K562 (cell line): Measurements from ENCODE around the gene CCNDBP1. TPM values are rescaled to one million over a fixed set of nuclear protein-coding genes. Genes with fewer than 3 reads are reported as not detected.

Experiments
- ATAC-seq: fragments of 200-7000 bp; cut with Tn5 transposase; 3 replicates; pipeline ENCODE4 v1.9.1; 2020; ENCODE audit warnings: moderate library complexity
- BruUV-seq: library from RNA; stranded (reverse); fragments of 400-500 nt; replicated peaks from 2 replicates; lab custom pipeline; 2021; lab: Mats Ljungman, UMichigan
- CTCF ChIA-PET: fragments of 300-600 bp; formaldehyde crosslinking; extraction: SDS; loops from one replicate; lab custom pipeline; 2021; ENCODE audit warnings: low intra/inter-chr PET ratio; lab: Yijun Ruan, JAX
- POLR2A ChIA-PET: fragments of 300-600, 350-650 bp; sonication (Branson Sonifier 250); formaldehyde crosslinking; extraction: SDS; loops from one replicate; lab custom pipeline; 2021; ENCODE audit warnings: antibody characterized with exemption, inconsistent platforms; lab: Yijun Ruan, JAX
- DNase-seq, 4 experiments: peaks; one replicate each; pipeline versions ENCODE4 v3.0.0 to v3.0.0-alpha.2; 2011 to 2018; ENCODE audit warnings: low spot score in 3 of 4, mixed read lengths in 3 of 4; ENCODE audit errors: extremely low read depth in 1 of 4
- FAIRE-seq: peaks from 2 replicates; lab custom pipeline; 2011; peaks lifted over from hg19 to GRCh38; lab: Jason Lieb, UNC
- H2AFZ ChIP-seq: 2 replicates; pipeline ENCODE4 v1.6.0; 2011; ENCODE audit warnings: low read depth, low read length, control low read depth, inconsistent platforms
- H3K27ac ChIP-seq: fragments of 200-600 bp; 3 replicates; pipeline ENCODE4 v1.8.0; 2011; ENCODE audit warnings: low read depth, mild to moderate bottlenecking, control low read depth, inconsistent platforms, low read length, moderate library complexity, mixed read lengths; ENCODE audit errors: extremely low read depth
- H3K27me3 ChIP-seq, 2 experiments: fragments of 300-600 bp in 1 of 2; 2 replicates in 1 of 2; 3 replicates in 1 of 2; pipeline versions ENCODE4 v1.6.0 to v1.8.0; 2011; ENCODE audit warnings: inconsistent platforms in 2 of 2, low read length in 2 of 2, mild to moderate bottlenecking in 1 of 2, mixed read lengths in 1 of 2, moderate library complexity in 1 of 2; ENCODE audit not compliant: control insufficient read depth in 2 of 2, insufficient read depth in 2 of 2
- H3K36me3 ChIP-seq: fragments of 300-600 bp; 3 replicates; pipeline ENCODE4 v1.8.0; 2011; ENCODE audit warnings: mild to moderate bottlenecking, low read length, inconsistent platforms; ENCODE audit not compliant: control insufficient read depth, insufficient read depth
- H3K4me1 ChIP-seq, 2 experiments: fragments of 200-600 bp in 1 of 2; replicated peaks in 1 of 2; 2 replicates in 1 of 2; 3 replicates in 1 of 2; pipeline versions ENCODE4 v1.5.1 to v1.8.0; 2011; ENCODE audit warnings: inconsistent platforms in 2 of 2, low read length in 2 of 2, mild to moderate bottlenecking in 1 of 2, mixed read lengths in 1 of 2, moderate library complexity in 1 of 2; ENCODE audit not compliant: control insufficient read depth in 2 of 2, insufficient read depth in 2 of 2
- H3K4me2 ChIP-seq: 2 replicates; pipeline ENCODE4 v1.6.1; 2011; ENCODE audit warnings: low read length, control low read depth, inconsistent platforms, mixed read lengths; ENCODE audit not compliant: insufficient read depth
- H3K4me3 ChIP-seq: fragments of 200-600 bp; sonication (generic), shearing (Covaris generic); 2 replicates; pipeline ENCODE4 v1.5.1; 2016; ENCODE audit warnings: control low read depth, inconsistent platforms
- H3K79me2 ChIP-seq: fragments of 200-600 bp; 3 replicates; pipeline ENCODE4 v1.8.0; 2011; ENCODE audit warnings: low read length, inconsistent platforms; ENCODE audit not compliant: control insufficient read depth, insufficient read depth
- H3K9ac ChIP-seq, 2 experiments: 2 replicates each; pipeline versions ENCODE4 v1.6.0 to v1.6.1; 2011; ENCODE audit warnings: low read depth in 2 of 2, low read length in 2 of 2, control low read depth in 1 of 2, inconsistent platforms in 1 of 2, mild to moderate bottlenecking in 1 of 2, mixed read lengths in 1 of 2; ENCODE audit not compliant: insufficient read depth in 1 of 2
- H3K9me1 ChIP-seq: one replicate; pipeline ENCODE4 v1.6.0; 2011; ENCODE audit warnings: inconsistent platforms, mild to moderate bottlenecking, low read length, moderate library complexity; ENCODE audit not compliant: control insufficient read depth, insufficient read depth
- H3K9me3 ChIP-seq: replicated peaks from 2 replicates; pipeline ENCODE4 v1.5.1; 2011; ENCODE audit warnings: low read depth, low read length, inconsistent platforms; ENCODE audit not compliant: control insufficient read depth, insufficient read depth
- H4K20me1 ChIP-seq: replicated peaks from 2 replicates; pipeline ENCODE4 v1.6.1; 2011; ENCODE audit warnings: low read length, inconsistent platforms, mixed read lengths; ENCODE audit not compliant: control insufficient read depth, insufficient read depth
- ARID3A ChIP-seq: IDR thresholded peaks from 2 replicates; pipeline ENCODE4 v1.6.1; 2012; ENCODE audit warnings: low read depth, low read length, improper control_type of control experiment, borderline replicate concordance
- HDAC6 ChIP-seq: IDR thresholded peaks from 2 replicates; pipeline ENCODE4 v1.6.1; 2012; ENCODE audit warnings: low read depth, mild to moderate bottlenecking, control low read depth, inconsistent platforms, low read length, moderate library complexity
- NONO ChIP-seq, 2 experiments: fragments of 200-400 bp in 1 of 2; fragments of 450-650 bp in 1 of 2; formaldehyde crosslinking in 1 of 2; IDR thresholded peaks; 2 replicates each; pipeline ENCODE4 v1.6.1; 2017; ENCODE audit warnings: low read depth in 2 of 2, mild to moderate bottlenecking in 2 of 2, moderate library complexity in 2 of 2, low read length in 1 of 2
- REST ChIP-seq, 2 experiments: fragments of 450-650 bp; formaldehyde crosslinking in 1 of 2; IDR thresholded peaks; 2 replicates each; pipeline versions ENCODE4 v1.4.0 to v1.6.1; 2014 to 2020; ENCODE audit warnings: mild to moderate bottlenecking in 2 of 2, borderline replicate concordance in 1 of 2, low read depth in 1 of 2
- SMC3 ChIP-seq: conservative IDR thresholded peaks from 2 replicates; pipeline ENCODE4 v1.6.1; 2011; ENCODE audit warnings: low read depth, low read length, improper control_type of control experiment; ENCODE audit not compliant: insufficient read depth
- ZFPM2 ChIP-seq: fragments of 250-450 bp; sonication (Bioruptor Pico); IDR thresholded peaks from 2 replicates; pipeline ENCODE4 v1.5.1; 2022; ENCODE audit warnings: mild to moderate bottlenecking
- WGBS: fragments of 100-300 bp; shearing (Covaris generic); methylation state at CpG from one replicate; pipeline ENCODE4 v1.1.6; 2016; ENCODE audit warnings: low coverage, mixed read lengths; ENCODE audit not compliant: insufficient coverage; ENCODE audit errors: missing lambda C conversion rate; 5-methylcytosine and 5-hydroxymethylcytosine counted together
- in situ Hi-C: fragments of 300-500 bp; cut with MboI; formaldehyde crosslinking; loops from 4 replicates; pipeline ENCODE4 v1.15.0; 2018; ENCODE audit warnings: inconsistent platforms, mixed read lengths
- intact Hi-C: fragments of 100-400 bp; cut with micrococcal nuclease; formaldehyde crosslinking; loops from 2 replicates; pipeline ENCODE4 v1.14.2; 2022
- polyA plus RNA-seq, 8 experiments: library from polyadenylated mRNA; depleted of rRNA in 4 of 8; stranded (reverse) in 5 of 8; unstranded in 3 of 8; fragments of >200 nt; fragmentation: Nextera tagmentation in 2 of 8; fragmentation: Illumina TruSeq in 1 of 8; extraction: Ambion mirVana in 2 of 8; extraction: Trizol in 1 of 8; gene quantifications; 2 replicates each; pipeline versions ENCODE4 v1.2.1 to v1.2.3, GENCODE V29; 2011 to 2014; ENCODE audit warnings: inconsistent platforms in 1 of 8, missing spikeins in 1 of 8
- total RNA-seq, 7 experiments: library from RNA; depleted of rRNA in 6 of 7; stranded (reverse); fragments of >200 nt in 6 of 7; fragmentation: Illumina TruSeq in 2 of 7; extraction: Trizol in 2 of 7; gene quantifications; 2 replicates each; pipeline versions ENCODE4 v1.2.1 to v1.2.3, GENCODE V29; 2011 to 2021; ENCODE audit warnings: low replicate concordance in 1 of 7
- TF ChIP-seq, protein P1 (sequence below), 3 experiments: IDR thresholded peaks in 2 of 3; conservative IDR thresholded peaks in 1 of 3; 2 replicates each; pipeline ENCODE4 v1.5.1; 2011 to 2012; ENCODE audit warnings: low read length in 3 of 3, mild to moderate bottlenecking in 3 of 3, control low read depth in 2 of 3, improper control_type of control experiment in 1 of 3, inconsistent platforms in 1 of 3, low read depth in 1 of 3, mixed read lengths in 1 of 3, moderate library complexity in 1 of 3; ENCODE audit not compliant: insufficient read depth in 2 of 3

Gene CCNDBP1
- total and polyA plus RNA-seq, 9 of the 15 experiments (the other 6 are each of a cell fraction or from before 2014, with no cell fraction given) = 37.0 to 111 (median 55.5) TPM

DNA sequence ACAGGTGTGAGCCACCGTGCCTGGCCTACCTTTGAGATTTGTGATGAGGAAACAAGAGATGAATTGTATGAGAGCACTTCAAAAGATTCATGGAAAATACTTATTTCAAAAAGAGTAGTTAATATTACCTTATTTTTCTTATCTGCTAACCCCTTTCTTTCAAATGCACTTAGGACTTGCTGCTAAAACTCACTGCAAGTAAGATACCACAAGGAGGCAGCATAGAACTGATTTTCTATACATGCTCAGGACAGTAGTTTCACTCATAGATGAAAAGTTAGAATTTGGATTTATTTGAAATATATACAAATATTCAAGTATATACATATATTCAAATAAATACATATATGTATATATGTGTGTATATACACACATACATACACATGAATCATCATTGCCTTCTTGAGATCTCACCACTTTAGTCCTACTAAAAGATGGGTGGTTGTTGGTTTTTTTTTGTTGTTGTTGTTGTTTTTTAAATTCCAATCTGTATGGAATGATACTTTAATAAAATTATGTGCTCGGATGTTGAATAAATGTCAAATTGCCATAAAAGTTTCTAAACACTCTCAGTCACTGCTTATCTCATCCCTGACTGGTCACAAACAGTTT is 2.4 kb downstream of the CCNDBP1 start:
- H3K27me3 ChIP-seq = no peaks in the 10 kb centered on the region
- DNase-seq = peak in 3 of 4 experiments; percentile 36 to 63 (median 51)
- BruUV-seq = no TSS peak
- H3K9me1 ChIP-seq = peaks cover 3% of the 10 kb centered on the region
- intact Hi-C loops (loop anchor here (2.0 to 10.0 kb wide), 3 partner anchors 83 to 485 kb away; partner anchors contain the start of gene UBR1), in situ Hi-C loops (no loop called here)
- no peaks in the 10 kb centered on the region for H3K9me3 ChIP-seq
- no peak for ATAC-seq
- CTCF ChIA-PET = interaction anchor here (0.7 to 1.2 kb wide), 4 partner anchors 16 to 98 kb away, joined by 4 to 5 read pairs (median 4); no protein-coding TSS in a partner anchor
- WGBS = 38% methylated on average over 2 of the region's 2 CpGs
- H3K9ac ChIP-seq = no peak overlapping the region
- H3K4me3 ChIP-seq = no peak overlapping the region
- peak; percentile 69 for FAIRE-seq
- peaks cover 57% of the 10 kb centered on the region for H3K36me3 ChIP-seq
- H4K20me1 ChIP-seq = no peaks in the 10 kb centered on the region
- peaks cover 18% of the 10 kb centered on the region for H3K79me2 ChIP-seq
- POLR2A ChIA-PET = no interaction called here
- peaks cover 12 to 15% of the 10 kb centered on the region in 2 experiments for H3K4me1 ChIP-seq
- no peak overlapping the region for H2AFZ ChIP-seq
- H3K27ac ChIP-seq = no peak overlapping the region
- H3K4me2 ChIP-seq = no peak overlapping the region
- TF ChIP-seq NONO (IDR thresholded peaks at IDR 0.05; ENCODE audit: low read depth in 2 of 2, low read length in 1 of 2) (no peak), ARID3A (0 out of 2 replicates have a peak, but pooled peaks have one; percentile 35), REST (IDR thresholded peaks at IDR 0.05; ENCODE audit: borderline replicate concordance) (peak; percentile 36; the same call in 1 of the 2 replicates), REST (CRISPR knock-in tag; IDR thresholded peaks at IDR 0.05; ENCODE audit: low read depth) (no peak), HDAC6 (no peak), SMC3 (peak; percentile 60), ZFPM2 (CRISPR knock-in tag) (no peak)
- TF ChIP-seq, protein P1, sequence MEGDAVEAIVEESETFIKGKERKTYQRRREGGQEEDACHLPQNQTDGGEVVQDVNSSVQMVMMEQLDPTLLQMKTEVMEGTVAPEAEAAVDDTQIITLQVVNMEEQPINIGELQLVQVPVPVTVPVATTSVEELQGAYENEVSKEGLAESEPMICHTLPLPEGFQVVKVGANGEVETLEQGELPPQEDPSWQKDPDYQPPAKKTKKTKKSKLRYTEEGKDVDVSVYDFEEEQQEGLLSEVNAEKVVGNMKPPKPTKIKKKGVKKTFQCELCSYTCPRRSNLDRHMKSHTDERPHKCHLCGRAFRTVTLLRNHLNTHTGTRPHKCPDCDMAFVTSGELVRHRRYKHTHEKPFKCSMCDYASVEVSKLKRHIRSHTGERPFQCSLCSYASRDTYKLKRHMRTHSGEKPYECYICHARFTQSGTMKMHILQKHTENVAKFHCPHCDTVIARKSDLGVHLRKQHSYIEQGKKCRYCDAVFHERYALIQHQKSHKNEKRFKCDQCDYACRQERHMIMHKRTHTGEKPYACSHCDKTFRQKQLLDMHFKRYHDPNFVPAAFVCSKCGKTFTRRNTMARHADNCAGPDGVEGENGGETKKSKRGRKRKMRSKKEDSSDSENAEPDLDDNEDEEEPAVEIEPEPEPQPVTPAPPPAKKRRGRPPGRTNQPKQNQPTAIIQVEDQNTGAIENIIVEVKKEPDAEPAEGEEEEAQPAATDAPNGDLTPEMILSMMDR (IDR thresholded peaks at IDR 0.05 in 2 of 3, conservative IDR thresholded peaks at IDR 0.05 in 1 of 3; ENCODE audit: insufficient read depth in 2 of 3, low read depth in 1 of 3, low read length in 3 of 3) = peak; percentile 52 to 82 (median 58); a peak in 5 of 6 replicates
